ENCODE measurements around the gene IQUB.

GRCh38 chr7:123552641-123553040 is 18.2 kb upstream of the IQUB start:
- no peak for TF ChIP-seq EZH2 (IDR thresholded peaks at IDR 0.05; ENCODE audit: low read length)
- TF ChIP-seq, protein P1, sequence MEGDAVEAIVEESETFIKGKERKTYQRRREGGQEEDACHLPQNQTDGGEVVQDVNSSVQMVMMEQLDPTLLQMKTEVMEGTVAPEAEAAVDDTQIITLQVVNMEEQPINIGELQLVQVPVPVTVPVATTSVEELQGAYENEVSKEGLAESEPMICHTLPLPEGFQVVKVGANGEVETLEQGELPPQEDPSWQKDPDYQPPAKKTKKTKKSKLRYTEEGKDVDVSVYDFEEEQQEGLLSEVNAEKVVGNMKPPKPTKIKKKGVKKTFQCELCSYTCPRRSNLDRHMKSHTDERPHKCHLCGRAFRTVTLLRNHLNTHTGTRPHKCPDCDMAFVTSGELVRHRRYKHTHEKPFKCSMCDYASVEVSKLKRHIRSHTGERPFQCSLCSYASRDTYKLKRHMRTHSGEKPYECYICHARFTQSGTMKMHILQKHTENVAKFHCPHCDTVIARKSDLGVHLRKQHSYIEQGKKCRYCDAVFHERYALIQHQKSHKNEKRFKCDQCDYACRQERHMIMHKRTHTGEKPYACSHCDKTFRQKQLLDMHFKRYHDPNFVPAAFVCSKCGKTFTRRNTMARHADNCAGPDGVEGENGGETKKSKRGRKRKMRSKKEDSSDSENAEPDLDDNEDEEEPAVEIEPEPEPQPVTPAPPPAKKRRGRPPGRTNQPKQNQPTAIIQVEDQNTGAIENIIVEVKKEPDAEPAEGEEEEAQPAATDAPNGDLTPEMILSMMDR (optimal IDR thresholded peaks at IDR 0.05 in 1 of 3, IDR thresholded peaks at IDR 0.05 in 1 of 3, conservative IDR thresholded peaks at IDR 0.05 in 1 of 3; ENCODE audit: extremely low read depth in 1 of 3, insufficient read depth in 2 of 3, low read length in 3 of 3) = no peak
